CD14-positive monocyte (primary cell): ENCODE measurements around the gene CSNK1G3. TPM values are rescaled to one million over a fixed set of nuclear protein-coding genes. Genes with fewer than 3 reads are reported as not detected.

ENCODE experiments used
- DNase-seq, 3 donors: peaks; one replicate each; pipeline ENCODE4 v3.0.0-alpha.2; 2011 to 2022
- H2AFZ ChIP-seq: 2 replicates; pipeline ENCODE4 v1.6.0; 2012; ENCODE audit warnings: mild to moderate bottlenecking, low read depth, low read length, inconsistent platforms; ENCODE audit not compliant: insufficient read depth, poor library complexity, severe bottlenecking
- H3K27ac ChIP-seq, 2 donors: 1 replicate in 1 of 2; 2 replicates in 1 of 2; pipeline ENCODE4 v1.5.1; 2012 to 2013; ENCODE audit warnings: low read length in 2 of 2, control low read depth in 1 of 2, inconsistent platforms in 1 of 2, low read depth in 1 of 2, mild to moderate bottlenecking in 1 of 2
- H3K27me3 ChIP-seq, 2 donors: one replicate each; pipeline versions ENCODE4 v1.6.0 to v1.6.1; 2011 to 2013; ENCODE audit warnings: low read length in 2 of 2; ENCODE audit not compliant: control insufficient read depth in 2 of 2, insufficient read depth in 2 of 2
- H3K36me3 ChIP-seq, 2 donors: replicated peaks in 1 of 2; 1 replicate in 1 of 2; 2 replicates in 1 of 2; pipeline versions ENCODE4 v1.5.1 to v1.6.1; 2012 to 2013; ENCODE audit warnings: low read length in 2 of 2, control low read depth in 1 of 2, inconsistent platforms in 1 of 2, mild to moderate bottlenecking in 1 of 2; ENCODE audit not compliant: insufficient read depth in 2 of 2, control insufficient read depth in 1 of 2
- H3K4me1 ChIP-seq, 2 donors: 1 replicate in 1 of 2; 2 replicates in 1 of 2; pipeline versions ENCODE4 v1.5.1 to v1.6.1; 2012 to 2013; ENCODE audit warnings: low read length in 2 of 2, control low read depth in 1 of 2, inconsistent platforms in 1 of 2, mild to moderate bottlenecking in 1 of 2, moderate library complexity in 1 of 2; ENCODE audit not compliant: insufficient read depth in 2 of 2, control insufficient read depth in 1 of 2
- H3K4me2 ChIP-seq: replicated peaks from 2 replicates; pipeline ENCODE3; 2012; ENCODE audit warnings: low read length, moderate library complexity, mild to moderate bottlenecking; ENCODE audit not compliant: poor library complexity, severe bottlenecking; ENCODE audit errors: extremely low read depth
- H3K4me3 ChIP-seq, 3 experiments: fragments of 200-600 bp in 1 of 3; sonication (generic) in 1 of 3; replicated peaks in 1 of 3; 1 replicate in 2 of 3; 2 replicates in 1 of 3; pipeline ENCODE4 v1.5.1; 2011 to 2013; ENCODE audit warnings: low read length in 3 of 3, mild to moderate bottlenecking in 3 of 3, control low read depth in 2 of 3, low read depth in 2 of 3, inconsistent platforms in 1 of 3, moderate library complexity in 1 of 3
- H3K79me2 ChIP-seq: 2 replicates; pipeline ENCODE4 v1.6.0; 2012; ENCODE audit warnings: mild to moderate bottlenecking, control low read depth, inconsistent platforms, low read length, moderate library complexity; ENCODE audit not compliant: insufficient read depth
- H3K9ac ChIP-seq: 2 replicates; pipeline ENCODE4 v1.6.0; 2017; ENCODE audit warnings: low read length, mild to moderate bottlenecking; ENCODE audit not compliant: insufficient read depth, poor library complexity, severe bottlenecking
- H3K9me3 ChIP-seq, 2 donors: replicated peaks in 1 of 2; 1 replicate in 1 of 2; 2 replicates in 1 of 2; pipeline versions ENCODE4 v1.5.1 to v1.6.1; 2012 to 2013; ENCODE audit warnings: low read length in 2 of 2, control low read depth in 1 of 2; ENCODE audit not compliant: control insufficient read depth in 1 of 2, insufficient read depth in 1 of 2
- H4K20me1 ChIP-seq: 2 replicates; pipeline ENCODE4 v1.6.0; 2012; ENCODE audit warnings: mild to moderate bottlenecking, low read length, control low read depth, moderate library complexity; ENCODE audit not compliant: insufficient read depth
- H3K27ac Mint-ChIP-seq, 7 donors: one replicate each; pipeline ENCODE4 v1.8.0; 2020; ENCODE audit warnings: mild to moderate bottlenecking in 7 of 7, mixed read lengths in 7 of 7, moderate library complexity in 6 of 7, inconsistent platforms in 2 of 7
- H3K27me3 Mint-ChIP-seq, 3 donors: one replicate each; pipeline ENCODE4 v1.8.0; 2021 to 2022; ENCODE audit warnings: low read depth in 3 of 3, mild to moderate bottlenecking in 3 of 3, mixed read lengths in 3 of 3, moderate library complexity in 3 of 3, inconsistent platforms in 1 of 3
- H3K36me3 Mint-ChIP-seq, 2 donors: one replicate each; pipeline ENCODE4 v1.8.0; 2020; ENCODE audit warnings: mixed read lengths in 2 of 2, inconsistent platforms in 1 of 2, mild to moderate bottlenecking in 1 of 2
- H3K4me1 Mint-ChIP-seq: one replicate; pipeline ENCODE4 v1.8.0; 2020; ENCODE audit warnings: mild to moderate bottlenecking, mixed read lengths
- H3K4me3 Mint-ChIP-seq, 2 donors: one replicate each; pipeline ENCODE4 v1.8.0; 2020; ENCODE audit warnings: mild to moderate bottlenecking in 2 of 2, mixed read lengths in 2 of 2, moderate library complexity in 1 of 2
- H3K9me3 Mint-ChIP-seq, 7 donors: one replicate each; pipeline ENCODE4 v1.8.0; 2020 to 2022; ENCODE audit warnings: mixed read lengths in 7 of 7, mild to moderate bottlenecking in 6 of 7, moderate library complexity in 6 of 7, inconsistent platforms in 2 of 7
- WGBS: methylation state at CpG from one replicate; pipeline ENCODE4 v1.1.5; 2013; ENCODE audit warnings: missing lambda C conversion rate; ENCODE audit not compliant: insufficient coverage; 5-methylcytosine and 5-hydroxymethylcytosine counted together
- intact Hi-C, 2 donors: fragments of 100-400 bp; cut with micrococcal nuclease; formaldehyde crosslinking; loops; one replicate each; pipeline versions ENCODE4 v1.15.0 to v1.15.1; 2023
- polyA plus RNA-seq, 3 donors: library from polyadenylated mRNA; depleted of rRNA in 1 of 3; unstranded in 2 of 3; stranded (reverse) in 1 of 3; fragments of 300-500 nt in 2 of 3; fragments of >200 nt in 1 of 3; fragmentation: Illumina TruSeq in 2 of 3; gene quantifications; 1 replicate in 2 of 3; 2 replicates in 1 of 3; pipeline ENCODE4 v1.2.3, GENCODE V29; 2012 to 2021
- TF ChIP-seq, protein P1 (sequence below): fragments of 200-600 bp; IDR thresholded peaks from one replicate; pipeline ENCODE4 v1.8.0; 2022; ENCODE audit warnings: antibody characterized with exemption, mild to moderate bottlenecking

CSNK1G3 gene
- polyA plus RNA-seq, 3 donors = 10.8 to 22.3 (median 17.1) TPM

DNA sequence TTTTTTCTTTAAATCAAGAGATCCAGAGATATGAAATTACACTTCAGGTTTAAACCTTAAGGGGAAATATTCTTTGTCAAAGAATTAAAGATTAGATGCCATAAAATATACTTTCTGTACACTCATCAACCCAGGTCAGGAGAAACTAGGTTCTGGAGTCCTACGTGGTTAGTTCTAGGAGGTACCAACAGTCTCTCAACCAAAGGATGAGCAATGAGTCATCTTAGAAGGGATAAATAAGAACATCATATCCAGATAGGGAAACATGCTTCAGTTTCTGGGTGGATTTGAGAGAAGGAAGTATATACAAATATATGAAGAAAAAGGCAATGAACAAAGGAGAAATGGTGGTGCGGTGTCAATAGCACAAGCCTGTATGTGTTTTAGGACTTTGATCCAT, 98.2 kb downstream of the CSNK1G3 start:
- Histone ChIP-seq H3K9ac (no peak overlapping the region), H4K20me1 (no peaks in the 10 kb centered on the region), H3K27me3 (no peaks in the 10 kb centered on the region), H3K27ac (no peak overlapping the region), H2AFZ (no peak overlapping the region), H3K36me3 (peaks cover 22 to 68% of the 10 kb centered on the region in 2 donors), H3K4me2 (no peak overlapping the region), H3K4me1 (no peaks in the 10 kb centered on the region), H3K79me2 (no peaks in the 10 kb centered on the region), H3K4me3 (no peak overlapping the region), H3K9me3 (no peaks in the 10 kb centered on the region)
- Mint-ChIP-seq H3K4me1 (peaks cover 2% of the 10 kb centered on the region), H3K27ac (peak overlapping the region in 2 of 7 donors; percentile 38 to 51), H3K4me3 (no peak overlapping the region), H3K9me3 (no peaks in the 10 kb centered on the region), H3K27me3 (peaks cover 0 to 2% (median 0%) of the 10 kb centered on the region in 3 donors), H3K36me3 (peaks cover 38 to 48% of the 10 kb centered on the region in 2 donors)
- DNase-seq = no peak
- intact Hi-C loops = no loop called here
- TF ChIP-seq, protein P1, sequence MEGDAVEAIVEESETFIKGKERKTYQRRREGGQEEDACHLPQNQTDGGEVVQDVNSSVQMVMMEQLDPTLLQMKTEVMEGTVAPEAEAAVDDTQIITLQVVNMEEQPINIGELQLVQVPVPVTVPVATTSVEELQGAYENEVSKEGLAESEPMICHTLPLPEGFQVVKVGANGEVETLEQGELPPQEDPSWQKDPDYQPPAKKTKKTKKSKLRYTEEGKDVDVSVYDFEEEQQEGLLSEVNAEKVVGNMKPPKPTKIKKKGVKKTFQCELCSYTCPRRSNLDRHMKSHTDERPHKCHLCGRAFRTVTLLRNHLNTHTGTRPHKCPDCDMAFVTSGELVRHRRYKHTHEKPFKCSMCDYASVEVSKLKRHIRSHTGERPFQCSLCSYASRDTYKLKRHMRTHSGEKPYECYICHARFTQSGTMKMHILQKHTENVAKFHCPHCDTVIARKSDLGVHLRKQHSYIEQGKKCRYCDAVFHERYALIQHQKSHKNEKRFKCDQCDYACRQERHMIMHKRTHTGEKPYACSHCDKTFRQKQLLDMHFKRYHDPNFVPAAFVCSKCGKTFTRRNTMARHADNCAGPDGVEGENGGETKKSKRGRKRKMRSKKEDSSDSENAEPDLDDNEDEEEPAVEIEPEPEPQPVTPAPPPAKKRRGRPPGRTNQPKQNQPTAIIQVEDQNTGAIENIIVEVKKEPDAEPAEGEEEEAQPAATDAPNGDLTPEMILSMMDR = no peak
- WGBS = 100% methylated on average over 1 of the region's 2 CpGs

DNA sequence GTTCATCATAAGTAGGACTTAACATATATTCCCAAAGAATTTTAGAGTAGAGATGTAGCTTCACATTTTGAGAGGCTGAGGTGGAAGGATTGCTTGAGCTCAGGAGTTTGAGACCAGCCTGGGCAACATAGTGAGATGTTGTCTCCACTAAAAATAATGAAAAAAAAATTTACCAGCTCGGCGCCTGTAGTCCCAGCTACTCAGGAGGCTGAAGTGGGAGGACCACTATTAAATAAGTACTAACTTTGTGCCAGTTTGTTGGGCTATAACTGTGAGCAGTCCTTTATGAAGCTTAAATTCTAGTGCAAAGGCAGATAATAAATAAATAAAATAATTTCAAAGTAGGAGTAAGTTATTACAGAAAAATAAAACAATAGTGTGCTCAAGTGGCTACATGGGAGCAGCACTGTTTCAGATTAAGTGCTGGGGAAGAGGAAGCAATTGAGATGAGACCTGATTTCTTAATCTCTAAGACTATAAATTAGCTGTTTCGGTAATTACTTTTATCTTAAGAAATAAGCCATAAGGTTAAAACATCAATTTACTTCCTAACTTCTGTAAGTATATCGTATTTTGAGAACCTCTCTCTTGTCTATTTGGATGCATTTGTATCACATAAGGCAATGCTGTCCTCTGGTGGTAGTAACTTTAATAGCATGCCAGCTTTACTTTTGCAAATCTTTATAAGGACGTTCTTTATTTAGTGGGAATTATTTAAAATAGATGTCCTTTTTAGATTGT, 98.9 kb downstream of the CSNK1G3 start:
- Mint-ChIP-seq H3K27ac (peak overlapping the region in 1 of 7 donors; percentile 24), H3K36me3 (peaks cover 40 to 54% of the 10 kb centered on the region in 2 donors), H3K4me3 (no peak overlapping the region), H3K4me1 (no peaks in the 10 kb centered on the region), H3K27me3 (peaks cover 0 to 2% (median 0%) of the 10 kb centered on the region in 3 donors), H3K9me3 (no peaks in the 10 kb centered on the region)
- no CpG with 5 or more reads among the region's 5 CpGs for WGBS
- H3K27me3 ChIP-seq = no peaks in the 10 kb centered on the region
- no peak overlapping the region for H2AFZ ChIP-seq
- H3K4me3 ChIP-seq = no peak overlapping the region
- DNase-seq = peak; percentile 18 to 41 (median 19)
- no peaks in the 10 kb centered on the region for H3K79me2 ChIP-seq
- intact Hi-C loops = no loop called here
- H3K4me1 ChIP-seq = no peaks in the 10 kb centered on the region
- no peak overlapping the region for H3K27ac ChIP-seq
- no peaks in the 10 kb centered on the region for H3K9me3 ChIP-seq
- no peaks in the 10 kb centered on the region for H4K20me1 ChIP-seq
- TF ChIP-seq, protein P1 = peak; percentile 98
- peaks cover 24 to 71% of the 10 kb centered on the region in 2 donors for H3K36me3 ChIP-seq
- no peak overlapping the region for H3K9ac ChIP-seq
- H3K4me2 ChIP-seq = no peak overlapping the region
